Thymus (tissue), 11 donors: ENCODE data around the gene UBXN7. TPM values are rescaled to one million over a fixed set of nuclear protein-coding genes. Genes with fewer than 3 reads are reported as not detected.

Experiments
- DNase-seq, 9 donors: peaks; one replicate each; pipeline ENCODE4 v3.0.0-alpha.2; 2013; ENCODE audit warnings: low spot score in 9 of 9, low read depth in 6 of 9, missing footprints in 1 of 9
- H3K27ac ChIP-seq, 2 donors: one replicate each; pipeline ENCODE4 v1.5.1; 2013; ENCODE audit warnings: control low read depth in 1 of 2, low read depth in 1 of 2, low read length in 1 of 2, mild to moderate bottlenecking in 1 of 2, moderate library complexity in 1 of 2
- H3K27me3 ChIP-seq, 2 donors: one replicate each; pipeline ENCODE4 v1.5.1; 2013; ENCODE audit warnings: low read length in 1 of 2; ENCODE audit not compliant: control insufficient read depth in 2 of 2, insufficient read depth in 1 of 2
- H3K36me3 ChIP-seq, 2 donors: one replicate each; pipeline ENCODE4 v1.5.1; 2013; ENCODE audit warnings: low read length in 1 of 2, mild to moderate bottlenecking in 1 of 2, moderate library complexity in 1 of 2; ENCODE audit not compliant: control insufficient read depth in 2 of 2, insufficient read depth in 2 of 2
- H3K4me1 ChIP-seq, 2 donors: one replicate each; pipeline ENCODE4 v1.5.1; 2013; ENCODE audit warnings: low read length in 2 of 2; ENCODE audit not compliant: control insufficient read depth in 2 of 2, insufficient read depth in 2 of 2
- H3K4me3 ChIP-seq, 2 donors: one replicate each; pipeline ENCODE4 v1.5.1; 2013; ENCODE audit warnings: low read length in 2 of 2, control low read depth in 1 of 2, mild to moderate bottlenecking in 1 of 2
- H3K9me3 ChIP-seq, 2 donors: one replicate each; pipeline ENCODE4 v1.5.1; 2013; ENCODE audit warnings: low read length in 1 of 2, mild to moderate bottlenecking in 1 of 2; ENCODE audit not compliant: control insufficient read depth in 2 of 2, insufficient read depth in 1 of 2
- WGBS: extraction: QIAGEN DNeasy Blood & Tissue Kit; methylation state at CpG from one replicate; pipeline ENCODE4 v1.1.7; 2013; 5-methylcytosine and 5-hydroxymethylcytosine counted together
- polyA plus RNA-seq: library from polyadenylated mRNA; stranded (reverse); fragments of 200-250 nt; gene quantifications from one replicate; pipeline ENCODE4 v1.2.3, GENCODE V29; 2013
- total RNA-seq: library from RNA; stranded (reverse); fragments of 120-200 nt; gene quantifications from one replicate; pipeline ENCODE4 v1.2.4, GENCODE V29; 2013
- donor health status: healthy.

Gene UBXN7
- total and polyA plus RNA-seq, 2 donors, result 10.9 to 20.7 TPM

- Histone ChIP-seq H3K36me3 (no peaks in the 10 kb centered on the region), H3K27ac (no peak overlapping the region), H3K27me3 (no peaks in the 10 kb centered on the region), H3K4me1 (no peaks in the 10 kb centered on the region), H3K4me3 (no peak overlapping the region), H3K9me3 (peaks cover 0 to 3% of the 10 kb centered on the region in 2 donors)
- DNase-seq, result no peak
- 93% methylated on average over 21 of the region's 21 CpGs for WGBS
These were observed 92.6 kb downstream of the UBXN7 start for GRCh38 chr3:196339493-196340254.

GRCh38 chr3:196339044-196339443, 93.2 kb downstream of the UBXN7 start:
- H3K27ac ChIP-seq, result no peak overlapping the region
- peaks cover 0 to 3% of the 10 kb centered on the region in 2 donors for H3K9me3 ChIP-seq
- H3K36me3 ChIP-seq, result no peaks in the 10 kb centered on the region
- no peak for DNase-seq
- WGBS, result 97% methylated on average over 6 of the region's 6 CpGs
- H3K4me3 ChIP-seq, result no peak overlapping the region
- no peaks in the 10 kb centered on the region for H3K27me3 ChIP-seq
- no peaks in the 10 kb centered on the region for H3K4me1 ChIP-seq

- Histone ChIP-seq H3K9me3 (peaks cover 0 to 3% of the 10 kb centered on the region in 2 donors), H3K27ac (no peak overlapping the region), H3K27me3 (no peaks in the 10 kb centered on the region), H3K36me3 (no peaks in the 10 kb centered on the region), H3K4me1 (no peaks in the 10 kb centered on the region), H3K4me3 (no peak overlapping the region)
- DNase-seq, result no peak
- WGBS, result 94% methylated on average over 17 of the region's 17 CpGs
These were observed 95.7 kb downstream of the UBXN7 start for GRCh38 chr3:196336319-196337145.

- Histone ChIP-seq H3K9me3 (peaks cover 0 to 3% of the 10 kb centered on the region in 2 donors), H3K36me3 (no peaks in the 10 kb centered on the region), H3K4me1 (no peaks in the 10 kb centered on the region), H3K4me3 (no peak overlapping the region), H3K27me3 (no peaks in the 10 kb centered on the region), H3K27ac (no peak overlapping the region)
- WGBS, result 86% methylated on average over 12 of the region's 12 CpGs
- no peak for DNase-seq
These were observed 96.7 kb downstream of the UBXN7 start for GRCh38 chr3:196335503-196335948.

GRCh38 chr3:196334982-196335381, 97.2 kb downstream of the UBXN7 start:
- Histone ChIP-seq H3K4me1 (no peaks in the 10 kb centered on the region), H3K36me3 (no peaks in the 10 kb centered on the region), H3K4me3 (no peak overlapping the region), H3K27ac (no peak overlapping the region), H3K9me3 (peaks cover 0 to 3% of the 10 kb centered on the region in 2 donors), H3K27me3 (no peaks in the 10 kb centered on the region)
- DNase-seq, result no peak
- WGBS, result 81% methylated on average over 1 of the region's 1 CpG

- H3K27ac ChIP-seq, result no peak overlapping the region
- no peaks in the 10 kb centered on the region for H3K9me3 ChIP-seq
- peaks cover 0 to 2% of the 10 kb centered on the region in 2 donors for H3K27me3 ChIP-seq
- no peaks in the 10 kb centered on the region for H3K36me3 ChIP-seq
- DNase-seq, result no peak
- H3K4me1 ChIP-seq, result no peaks in the 10 kb centered on the region
- WGBS, result 96% methylated on average over 8 of the region's 8 CpGs
- H3K4me3 ChIP-seq, result no peak overlapping the region
These were observed 100.1 kb downstream of the UBXN7 start for GRCh38 chr3:196332168-196332567.

- DNase-seq, result no peak
- Histone ChIP-seq H3K36me3 (no peaks in the 10 kb centered on the region), H3K4me3 (no peak overlapping the region), H3K4me1 (no peaks in the 10 kb centered on the region), H3K27ac (no peak overlapping the region), H3K27me3 (peaks cover 0 to 2% of the 10 kb centered on the region in 2 donors), H3K9me3 (no peaks in the 10 kb centered on the region)
- 82% methylated on average over 6 of the region's 6 CpGs for WGBS
These were observed 104.8 kb downstream of the UBXN7 start for GRCh38 chr3:196327405-196327804.

GRCh38 chr3:196326936-196327335, 105.3 kb downstream of the UBXN7 start:
- Histone ChIP-seq H3K27me3 (peaks cover 0 to 2% of the 10 kb centered on the region in 2 donors), H3K4me1 (peaks cover 0 to 2% of the 10 kb centered on the region in 2 donors), H3K4me3 (no peak overlapping the region), H3K27ac (no peak overlapping the region), H3K36me3 (no peaks in the 10 kb centered on the region), H3K9me3 (no peaks in the 10 kb centered on the region)
- no peak for DNase-seq
- 93% methylated on average over 9 of the region's 9 CpGs for WGBS

- Histone ChIP-seq H3K4me3 (no peak overlapping the region), H3K27ac (no peak overlapping the region), H3K9me3 (no peaks in the 10 kb centered on the region), H3K36me3 (no peaks in the 10 kb centered on the region), H3K4me1 (peaks cover 0 to 8% of the 10 kb centered on the region in 2 donors), H3K27me3 (peaks cover 0 to 2% of the 10 kb centered on the region in 2 donors)
- no peak for DNase-seq
- WGBS, result 88% methylated on average over 11 of the region's 11 CpGs
These were observed 108.5 kb downstream of the UBXN7 start for GRCh38 chr3:196323691-196324090.
